ENCODE results near the gene FOXP1.

- no peak for TF ChIP-seq CTCF (IDR thresholded peaks at IDR 0.05; ENCODE audit: poor library complexity)
- TF ChIP-seq EZH2 (IDR thresholded peaks at IDR 0.05; ENCODE audit: borderline replicate concordance): no peak
- TF ChIP-seq EZH2phosphoT487 (IDR thresholded peaks at IDR 0.05; ENCODE audit: low read depth, severe bottlenecking, unreplicated experiment): no peak
Observed at GRCh38 chr3:71387586-71387985, 195.9 kb downstream of the FOXP1 start.
